IMR-90 (cell line): ENCODE data around the gene TMEM221. TPM values are rescaled to one million over a fixed set of nuclear protein-coding genes. Genes with fewer than 3 reads are reported as not detected.

Source experiments
- BHLHE40 ChIP-seq: fragments of 150-350 bp; IDR thresholded peaks from 2 replicates; pipeline ENCODE4 v1.6.1; 2016; ENCODE audit warnings: mild to moderate bottlenecking, low read depth, low read length
- CEBPB ChIP-seq: IDR thresholded peaks from 2 replicates; pipeline ENCODE4 v1.6.1; 2012; ENCODE audit warnings: low read depth, low read length, improper control_type of control experiment
- MAZ ChIP-seq: IDR thresholded peaks from 2 replicates; pipeline ENCODE4 v1.6.1; 2012; ENCODE audit warnings: low read depth, mild to moderate bottlenecking, low read length, improper control_type of control experiment, moderate library complexity, borderline replicate concordance
- SMC3 ChIP-seq: fragments of 150-350 bp; IDR thresholded peaks from 2 replicates; pipeline ENCODE4 v1.6.1; 2016; ENCODE audit warnings: low read depth, mild to moderate bottlenecking, antibody characterized with exemption, low read length, moderate library complexity
- polyA plus RNA-seq, 3 experiments: library from polyadenylated mRNA; depleted of rRNA; stranded (reverse); fragments of >200 nt; gene quantifications; 2 replicates each; pipeline ENCODE4 v1.2.3, GENCODE V29; 2012; ENCODE audit warnings: low replicate concordance in 1 of 3
- total RNA-seq: library from RNA; depleted of rRNA; stranded (reverse); fragments of >200 nt; gene quantifications from 2 replicates; pipeline ENCODE4 v1.2.3, GENCODE V29; 2012

The TMEM221 gene
- total and polyA plus RNA-seq, 2 of the 4 experiments (the other 2 are of a cell fraction): 0.12 TPM; not detected in 1

DNA sequence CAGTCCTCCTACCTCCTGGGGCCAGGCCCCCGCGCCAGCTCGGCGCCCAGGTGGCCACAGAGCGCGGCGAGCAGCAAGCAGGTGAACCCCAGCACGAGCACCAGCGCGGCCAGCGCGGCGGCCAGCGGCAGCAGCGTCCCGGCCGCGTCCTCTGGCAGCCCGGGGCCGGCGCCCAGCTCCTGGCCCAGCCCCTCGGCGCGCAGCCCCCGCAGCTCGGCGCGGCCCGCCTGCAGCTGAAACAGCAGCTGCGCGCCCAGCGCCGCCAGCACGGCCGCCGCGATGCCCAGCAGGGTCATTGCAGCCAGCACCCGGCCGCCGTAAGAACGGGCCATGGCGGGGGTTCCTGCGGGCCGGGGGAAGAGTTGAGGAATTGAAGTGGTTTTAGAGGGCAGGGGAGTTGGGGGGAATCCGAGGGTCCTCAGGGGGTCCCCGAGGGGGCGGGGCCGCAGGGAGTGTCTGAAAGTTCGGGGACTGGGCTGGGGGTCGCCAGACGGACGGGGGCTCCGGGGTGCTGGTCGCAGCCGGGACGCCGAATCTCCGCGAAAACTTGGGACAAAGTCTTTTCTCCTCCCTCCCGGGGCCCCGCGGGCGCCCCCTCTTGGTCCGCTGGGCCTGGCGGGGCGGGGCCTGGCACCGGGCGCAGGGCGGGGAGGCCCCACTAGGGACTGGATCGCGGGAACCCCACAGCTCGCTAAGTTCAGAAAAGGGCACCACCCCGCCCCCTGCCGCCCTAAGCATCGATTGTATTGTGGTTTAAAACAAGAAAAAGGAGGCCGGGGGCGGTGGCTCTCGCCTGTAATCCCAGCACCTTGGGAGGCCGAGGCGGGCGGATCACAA lies at the start of gene TMEM221 (continued):
- no peak for TF ChIP-seq CEBPB
- TF ChIP-seq SMC3: peak; percentile 29; the same call in 1 of the 2 replicates
- no peak for TF ChIP-seq BHLHE40
- TF ChIP-seq MAZ: peak; percentile 50; the same call in 1 of the 2 replicates
